LHCN-M2 (cell line): ENCODE results near the gene VARS1. TPM values are rescaled to one million over a fixed set of nuclear protein-coding genes. Genes with fewer than 3 reads are reported as not detected.
"Not testable (repeated sequence)": the region's sequence is repeated elsewhere in the genome, so short reads cannot be mapped to it uniquely, and the experiment has no call there.

ENCODE experiments used
- DNase-seq: peaks from one replicate; pipeline ENCODE4 v3.0.0-alpha.2; 2012; ENCODE audit warnings: low read depth
- total RNA-seq: library from RNA; depleted of rRNA; stranded (reverse); fragments of >200 nt; gene quantifications from 2 replicates; pipeline ENCODE4 v1.2.3, GENCODE V29; 2014

Gene VARS1
- total RNA-seq, 1 experiment from 2014 or later, result 68.7 TPM

- peak; percentile 79 for DNase-seq
Observed at GRCh38 chr6:31822036-31822821, 26.7 kb upstream of the VARS1 start.

DNA sequence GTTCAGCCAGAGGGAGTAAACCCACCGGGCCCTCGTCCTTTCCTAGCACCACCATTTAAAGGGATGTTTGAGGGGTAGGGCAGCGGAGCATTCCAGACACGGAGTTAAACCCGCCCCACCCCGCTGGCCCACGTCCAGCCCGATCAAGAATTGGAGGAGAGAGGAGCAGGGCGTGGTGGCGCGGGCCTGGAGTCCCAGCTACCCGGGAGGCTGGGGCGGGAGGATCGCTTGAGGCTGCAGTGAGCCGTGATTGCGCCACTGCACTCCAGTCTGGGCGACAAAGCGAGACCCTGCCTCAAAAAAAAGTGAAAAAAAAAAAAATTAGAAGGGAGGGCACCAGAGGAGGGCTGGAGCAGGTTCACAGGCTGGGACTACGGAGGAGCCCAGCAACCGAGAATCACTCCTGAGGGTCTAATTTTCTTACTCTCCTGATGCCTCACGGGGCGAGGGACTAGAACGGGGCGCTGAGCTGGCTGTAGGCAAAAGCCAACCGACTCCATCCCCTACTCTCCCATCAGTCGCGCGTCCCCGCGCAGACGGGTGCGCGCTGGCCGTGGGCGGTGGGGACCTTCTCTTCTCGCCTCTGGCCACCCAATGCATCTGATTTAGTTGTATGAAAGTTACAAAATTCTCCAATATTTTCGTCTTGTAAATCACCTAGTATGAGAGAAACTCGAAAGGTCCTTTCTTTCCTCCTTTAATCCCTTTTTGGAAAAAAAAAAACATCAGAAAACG is 25.9 kb upstream of the VARS1 start:
- peak; percentile 64 for DNase-seq

DNA sequence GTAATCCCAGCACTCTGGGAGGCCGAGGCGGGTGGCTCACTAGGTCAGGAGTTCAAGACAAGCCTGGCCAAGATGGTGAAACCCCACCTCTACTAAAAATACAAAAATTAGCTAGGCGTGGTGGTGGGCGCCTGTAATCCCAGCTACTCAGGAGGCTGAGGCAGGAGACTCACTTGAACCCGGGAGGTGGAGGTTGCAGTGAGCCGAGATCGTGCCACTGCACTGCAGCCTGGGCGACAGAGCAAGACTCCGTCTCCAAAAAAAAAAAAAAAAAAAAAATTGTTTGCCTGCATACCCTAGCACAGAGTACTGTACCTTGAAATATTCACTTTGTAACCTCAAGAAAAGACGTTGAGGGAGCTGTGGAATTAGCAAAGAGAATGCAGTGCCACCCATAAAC is 24.8 kb upstream of the VARS1 start:
- not testable (repeated sequence) for DNase-seq

DNA sequence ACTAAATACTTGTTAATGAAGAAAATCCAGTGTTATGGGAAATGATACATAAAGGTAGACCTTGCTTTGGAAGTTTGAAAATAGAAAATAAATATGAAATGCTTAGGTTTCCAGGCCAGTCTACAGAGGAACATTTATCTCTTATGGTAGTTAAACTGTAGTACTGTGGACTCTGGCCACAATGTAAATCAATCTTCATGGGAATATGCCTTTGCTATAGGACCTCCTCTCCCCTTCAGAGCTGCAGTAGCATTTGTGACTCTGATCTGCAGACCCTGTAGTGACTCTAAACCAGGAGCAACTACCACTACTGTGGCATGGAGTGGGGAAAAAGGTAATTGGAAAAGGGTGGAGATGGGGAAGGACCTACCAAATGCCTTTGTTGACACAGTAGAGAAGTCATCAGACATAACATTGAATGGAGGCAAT is 24.3 kb upstream of the VARS1 start:
- DNase-seq, result no peak

- not testable (repeated sequence) for DNase-seq
Observed at GRCh38 chr6:31817929-31818511, 22.5 kb upstream of the VARS1 start.

GRCh38 chr6:31817133-31817928 is 21.8 kb upstream of the VARS1 start:
- DNase-seq, result not testable (repeated sequence)

- DNase-seq, result peak; percentile 94
Observed at GRCh38 chr6:31815025-31815838, 19.7 kb upstream of the VARS1 start, which contains the start of the genes HSPA1A and HSPA1L. Gene HSPA1A (plus strand): TSS chr6:31815543. CDS start chr6:31815757, 214 bp downstream. Gene HSPA1L (minus strand): TSS chr6:31815283. CDS start chr6:31811972, 3,311 bp downstream.

- peak; percentile 97 for DNase-seq
Observed at GRCh38 chr6:31814677-31815024, 19.1 kb upstream of the VARS1 start.

DNA sequence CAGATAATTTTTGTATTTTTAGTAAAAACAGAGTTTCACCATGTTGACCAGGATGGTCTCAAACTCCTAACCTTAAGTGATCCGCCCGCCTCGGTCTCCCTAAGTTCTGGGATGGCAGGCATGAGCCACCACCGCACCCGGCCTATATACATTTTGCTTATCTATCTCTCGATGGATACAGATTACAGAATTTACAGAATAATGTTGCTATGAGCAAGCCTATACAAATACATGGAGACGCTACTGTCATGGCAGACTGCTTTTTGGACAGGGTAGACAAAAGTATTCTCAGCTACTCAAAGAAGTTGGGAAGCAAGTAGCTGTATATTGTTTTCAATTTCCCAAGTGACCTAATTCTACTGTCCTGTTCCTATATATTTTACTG is 17.9 kb upstream of the VARS1 start:
- DNase-seq, result no peak

- no peak for DNase-seq
Observed at GRCh38 chr6:31811645-31812044, 16.1 kb upstream of the VARS1 start.

- DNase-seq, result not testable (repeated sequence)
Observed at GRCh38 chr6:31808599-31808998, 13.0 kb upstream of the VARS1 start.

- peak; percentile 96 for DNase-seq
Observed at GRCh38 chr6:31806470-31807272, 11.1 kb upstream of the VARS1 start, which contains the start of gene LSM2. Gene LSM2 (minus strand): TSS chr6:31806966. CDS start chr6:31806757, 209 bp downstream.

DNA sequence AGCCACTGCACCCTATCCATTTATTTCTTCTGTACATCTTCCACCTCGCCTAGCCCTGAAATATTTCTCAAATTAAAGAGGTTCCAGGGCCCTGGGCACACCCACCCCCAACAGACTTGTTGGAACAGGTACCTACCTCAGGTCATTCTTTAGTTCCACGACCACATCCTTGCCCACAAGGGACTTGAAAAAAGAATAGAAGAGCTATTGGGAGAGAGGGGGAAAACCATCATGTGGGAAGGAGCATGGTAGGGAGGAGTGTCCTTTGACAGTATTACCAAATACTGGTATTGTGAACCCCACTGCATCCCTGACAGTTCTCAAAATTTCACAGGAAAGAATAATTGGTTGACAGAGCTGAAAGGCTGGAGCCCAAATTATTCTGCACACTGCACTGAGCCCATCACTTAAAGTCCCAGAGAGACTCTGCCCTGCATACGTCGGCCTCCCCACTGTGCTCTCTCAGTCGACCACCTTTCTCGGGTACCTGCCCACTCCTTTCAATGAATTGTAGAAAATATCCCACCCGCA is 10.5 kb upstream of the VARS1 start:
- no peak for DNase-seq

DNA sequence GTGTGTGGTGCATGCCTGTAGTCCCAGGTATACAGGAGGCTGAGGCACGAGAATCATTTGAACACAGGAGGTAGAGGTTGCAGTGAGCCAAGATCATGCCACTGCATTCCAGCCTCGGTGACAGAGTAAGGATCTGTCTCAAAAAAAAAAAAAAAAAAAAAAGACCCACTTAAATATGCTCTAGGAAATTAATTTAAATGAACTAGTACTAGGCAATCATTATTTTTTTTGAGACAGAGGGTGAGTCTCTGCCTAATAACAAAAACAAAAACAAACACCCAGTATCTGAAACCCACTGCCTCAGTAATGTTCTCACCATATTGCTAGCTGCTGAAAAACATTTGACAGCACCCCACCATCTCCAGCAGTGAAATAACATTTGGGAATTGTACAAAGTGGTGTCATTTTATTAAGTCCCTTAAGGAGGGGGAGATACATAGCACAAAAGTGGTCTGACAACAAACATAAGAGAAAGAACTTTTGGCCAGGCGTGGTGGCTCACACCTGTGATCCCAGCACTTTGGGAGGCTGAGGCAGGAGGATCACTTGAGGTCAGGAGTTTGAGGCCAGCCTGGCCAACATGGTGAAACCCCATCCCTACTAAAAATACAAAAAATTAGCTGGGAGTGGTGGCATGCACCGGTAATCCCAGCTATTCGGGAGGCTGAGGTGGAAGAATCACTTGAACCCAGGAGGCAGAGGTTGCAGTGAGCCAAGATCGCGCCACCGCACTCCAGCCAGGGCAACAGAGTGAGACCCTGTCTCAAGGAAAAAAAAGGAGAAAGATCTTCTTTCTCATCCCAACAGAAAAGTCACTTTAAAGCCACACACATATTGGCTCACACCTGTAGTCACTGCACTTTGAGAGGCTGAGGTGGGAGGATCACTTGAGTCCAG is 5.7 kb upstream of the VARS1 start:
- not testable (repeated sequence) for DNase-seq

DNA sequence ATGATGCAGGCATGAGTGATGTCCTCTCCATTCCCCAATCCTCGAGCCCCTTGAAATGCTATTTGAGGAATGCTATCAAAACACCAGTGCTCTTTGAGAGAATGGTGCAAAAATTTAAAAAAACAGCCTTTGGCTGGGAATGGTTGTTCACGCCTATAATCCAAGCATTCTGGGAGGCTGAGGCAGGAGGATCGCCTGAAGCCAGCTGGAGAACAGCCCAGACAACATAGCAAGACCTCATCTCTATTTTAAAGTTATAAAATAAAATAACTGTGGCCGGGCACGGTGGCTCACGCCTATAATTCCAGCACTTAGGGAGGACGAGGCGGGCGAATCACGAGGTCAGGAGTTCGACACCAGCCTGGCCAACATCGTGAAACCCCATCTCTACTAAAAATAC is 4.2 kb upstream of the VARS1 start:
- DNase-seq, result no peak

DNA sequence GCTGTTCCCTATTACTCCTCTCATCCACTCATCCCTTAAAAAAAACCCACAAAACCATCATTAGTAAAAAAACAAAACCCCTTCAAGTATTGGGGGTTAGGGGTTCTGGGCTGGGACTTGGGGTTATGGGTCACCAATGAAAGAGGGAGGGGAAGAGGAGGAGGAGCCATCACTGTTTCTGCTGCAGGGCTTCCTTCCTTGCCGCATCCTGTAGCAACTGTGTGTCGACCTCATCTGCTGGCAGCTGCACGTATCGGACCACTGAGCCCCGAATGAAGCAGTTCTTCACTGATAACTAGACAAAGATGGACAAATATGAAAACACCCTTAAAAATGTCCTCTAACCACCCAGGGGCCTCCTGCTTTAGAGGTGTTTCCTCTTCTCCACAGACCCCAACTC is 2.0 kb upstream of the VARS1 start:
- DNase-seq, result no peak

- no peak for DNase-seq
Observed at GRCh38 chr6:31796993-31797385, 1.4 kb upstream of the VARS1 start.

DNA sequence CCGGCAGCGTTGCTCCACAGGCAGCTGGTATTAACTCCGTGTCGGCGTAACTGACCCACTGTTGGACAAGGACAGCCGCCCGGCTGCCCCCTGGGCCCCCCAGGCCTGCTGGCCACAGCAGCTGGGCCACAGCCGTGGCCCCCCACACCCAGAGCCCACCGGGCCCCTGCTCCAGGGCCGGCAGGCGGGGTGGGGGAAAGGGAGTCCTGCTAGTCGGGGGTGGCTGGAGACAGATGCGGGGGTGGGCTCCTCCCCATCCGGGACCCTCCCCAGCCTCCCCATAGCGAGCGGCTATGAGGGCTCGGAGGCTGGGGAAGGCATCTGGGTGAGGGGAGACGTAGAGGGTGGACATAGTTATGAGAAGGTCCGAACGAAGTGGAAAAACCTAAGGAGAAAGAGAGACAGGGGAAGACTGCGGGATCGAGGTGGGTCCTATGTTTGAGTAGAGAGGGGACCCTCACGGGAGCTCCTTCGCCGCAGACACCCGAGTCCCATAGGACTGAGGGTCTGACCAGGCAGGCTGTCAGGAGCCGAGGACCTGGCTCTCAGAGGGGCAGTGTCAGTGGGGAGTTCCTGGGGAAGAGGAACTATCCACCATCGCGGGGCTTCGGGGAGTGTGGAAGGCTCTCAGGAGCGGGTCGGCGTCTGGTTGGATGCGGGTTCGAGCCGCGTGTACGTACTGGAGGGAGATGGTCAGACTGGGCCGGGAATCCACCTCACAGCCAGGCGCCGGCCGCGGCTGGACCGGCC is 511 bp downstream of the VARS1 start:
- DNase-seq, result no peak
